SU-DHL-6 (cell line): ENCODE data around the gene FRK.

ENCODE experiments used
- CTCF ChIP-seq: fragments of 200-600 bp; sonication (generic); IDR thresholded peaks from one replicate; pipeline ENCODE4 v1.5.1; 2017; ENCODE audit warnings: antibody characterized with exemption, mild to moderate bottlenecking, low read length, moderate library complexity; ENCODE audit not compliant: insufficient read depth, poor library complexity, severe bottlenecking
- EZH2phosphoT487 ChIP-seq: fragments of 200-600 bp; sonication (generic), shearing (Covaris generic); conservative IDR thresholded peaks from 2 replicates; pipeline ENCODE4 v1.6.1; 2018; ENCODE audit warnings: mild to moderate bottlenecking, antibody characterized with exemption, low read length, moderate library complexity, mixed read lengths

DNA sequence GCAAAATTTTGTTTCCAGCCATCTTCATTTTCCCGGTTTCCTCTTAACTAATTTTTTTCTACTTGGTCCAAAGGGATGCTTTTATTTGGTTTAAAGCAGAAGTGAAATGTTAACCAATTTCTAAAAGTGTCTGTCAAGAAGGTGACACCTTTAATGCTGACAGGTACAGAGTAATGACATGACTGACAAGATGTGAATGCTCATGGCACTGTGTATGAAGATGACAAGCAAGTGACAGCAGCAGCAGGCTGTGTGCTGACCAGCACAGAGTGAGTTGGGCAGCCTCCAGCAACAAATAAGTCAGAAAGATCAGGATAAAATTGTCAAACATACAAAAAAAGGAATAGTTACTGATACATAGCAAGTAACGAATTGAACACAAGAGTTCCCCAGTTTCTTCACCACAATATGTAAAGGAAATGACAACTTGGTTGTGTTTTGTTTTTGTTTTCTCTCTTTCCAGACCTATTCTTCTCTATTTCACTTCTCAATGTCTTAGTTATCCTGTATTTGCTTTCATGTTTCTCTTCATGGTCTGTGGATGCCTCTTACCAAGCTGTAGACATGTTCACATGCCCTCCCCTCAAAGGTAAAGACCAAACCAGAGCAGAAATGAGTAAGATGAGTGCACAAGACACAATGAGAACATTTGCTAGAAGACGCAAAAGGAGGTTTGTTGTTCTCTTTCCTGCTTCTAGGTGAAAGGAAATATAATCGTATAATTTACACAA lies 174.9 kb downstream of the FRK start:
- TF ChIP-seq CTCF: no peak
- no peak for TF ChIP-seq EZH2phosphoT487
